NCI-H82 treated with DMSO at 0.1 percent for 48 hours (cell line): ENCODE data around the gene ADIPOR2.
"Not testable (repeated sequence)": the region's sequence is repeated elsewhere in the genome, so short reads cannot be mapped to it uniquely, and the experiment has no call there.

Source experiments
- DNase-seq: peaks from one replicate; lab custom pipeline; 2025; ENCODE audit not compliant: unreplicated experiment; lab: John Stamatoyannopoulos, UW

Gene ADIPOR2

GRCh38 chr12:1810201-1810930 is 119.5 kb downstream of the ADIPOR2 start:
- no peak for DNase-seq

GRCh38 chr12:1810931-1811280 is 120.0 kb downstream of the ADIPOR2 start:
- DNase-seq: no peak

- no peak for DNase-seq
These were observed 120.5 kb downstream of the ADIPOR2 start for GRCh38 chr12:1811281-1811947.

- DNase-seq: no peak
These were observed 121.0 kb downstream of the ADIPOR2 start for GRCh38 chr12:1811948-1812291.

GRCh38 chr12:1812650-1813302 is 121.9 kb downstream of the ADIPOR2 start:
- no peak for DNase-seq

- no peak for DNase-seq
These were observed 123.4 kb downstream of the ADIPOR2 start for GRCh38 chr12:1814266-1814665.

GRCh38 chr12:1815108-1815507 is 124.2 kb downstream of the ADIPOR2 start:
- DNase-seq: no peak

GRCh38 chr12:1815814-1816729 is 125.2 kb downstream of the ADIPOR2 start:
- no peak for DNase-seq

- DNase-seq: no peak
These were observed 126.0 kb downstream of the ADIPOR2 start for GRCh38 chr12:1816730-1817348.

GRCh38 chr12:1817928-1818327 is 127.1 kb downstream of the ADIPOR2 start:
- DNase-seq: not testable (repeated sequence)

GRCh38 chr12:1819050-1819449 is 128.2 kb downstream of the ADIPOR2 start:
- DNase-seq: no peak

- DNase-seq: no peak
These were observed 128.7 kb downstream of the ADIPOR2 start for GRCh38 chr12:1819571-1819970.

GRCh38 chr12:1820191-1820895 is 129.5 kb downstream of the ADIPOR2 start, which contains the start of gene LRTM2:
Gene LRTM2, plus strand, starts transcription at chr12:1820565. Its CDS starts 7,584 bp downstream, at chr12:1828149.
- DNase-seq: no peak

- DNase-seq: no peak
These were observed 130.0 kb downstream of the ADIPOR2 start for GRCh38 chr12:1820896-1821291.

GRCh38 chr12:1821805-1822204 is 130.9 kb downstream of the ADIPOR2 start:
- peak; percentile 45 for DNase-seq

GRCh38 chr12:1822699-1823098 is 131.8 kb downstream of the ADIPOR2 start:
- no peak for DNase-seq

- DNase-seq: no peak
These were observed 132.4 kb downstream of the ADIPOR2 start for GRCh38 chr12:1823237-1823636.

- no peak for DNase-seq
These were observed 134.7 kb downstream of the ADIPOR2 start for GRCh38 chr12:1825382-1826102.

- no peak for DNase-seq
These were observed 135.5 kb downstream of the ADIPOR2 start for GRCh38 chr12:1826401-1826800.
